T-helper 1 cell (primary cell): ENCODE results near the gene SCYL1.
A peak's percentile ranks its signal among the peaks of the same experiment; 100 is the strongest.
"Not testable (repeated sequence)": the region's sequence is repeated elsewhere in the genome, so short reads cannot be mapped to it uniquely, and the experiment has no call there.

Experiments used
- DNase-seq, 5 donors: peaks; one replicate each; pipeline ENCODE4 v3.0.0-alpha.2; 2012 to 2020

SCYL1 gene

DNA sequence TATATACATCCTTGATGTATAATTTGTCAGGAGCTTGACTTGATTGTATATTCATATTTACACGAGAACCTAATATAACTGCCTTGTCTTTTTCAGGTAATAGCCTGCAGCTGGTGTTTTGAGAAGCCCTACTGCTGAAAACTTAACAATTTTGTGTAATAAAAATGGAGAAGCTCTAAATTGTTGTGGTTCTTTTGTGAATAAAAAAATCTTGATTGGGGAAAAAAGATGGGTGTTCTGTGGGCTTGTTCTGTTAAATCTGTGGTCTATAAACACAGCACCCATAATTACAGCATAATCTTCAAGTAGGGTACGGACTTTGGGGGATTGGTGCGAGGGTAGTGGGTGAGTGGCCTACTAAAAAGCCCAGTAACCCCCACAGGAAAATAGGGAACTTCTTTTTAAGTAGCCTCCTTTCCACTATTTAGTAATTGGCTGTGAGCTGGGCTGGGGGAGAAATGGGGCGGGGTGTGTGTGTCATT lies 18.6 kb upstream of the SCYL1 start:
- DNase-seq = no peak

DNA sequence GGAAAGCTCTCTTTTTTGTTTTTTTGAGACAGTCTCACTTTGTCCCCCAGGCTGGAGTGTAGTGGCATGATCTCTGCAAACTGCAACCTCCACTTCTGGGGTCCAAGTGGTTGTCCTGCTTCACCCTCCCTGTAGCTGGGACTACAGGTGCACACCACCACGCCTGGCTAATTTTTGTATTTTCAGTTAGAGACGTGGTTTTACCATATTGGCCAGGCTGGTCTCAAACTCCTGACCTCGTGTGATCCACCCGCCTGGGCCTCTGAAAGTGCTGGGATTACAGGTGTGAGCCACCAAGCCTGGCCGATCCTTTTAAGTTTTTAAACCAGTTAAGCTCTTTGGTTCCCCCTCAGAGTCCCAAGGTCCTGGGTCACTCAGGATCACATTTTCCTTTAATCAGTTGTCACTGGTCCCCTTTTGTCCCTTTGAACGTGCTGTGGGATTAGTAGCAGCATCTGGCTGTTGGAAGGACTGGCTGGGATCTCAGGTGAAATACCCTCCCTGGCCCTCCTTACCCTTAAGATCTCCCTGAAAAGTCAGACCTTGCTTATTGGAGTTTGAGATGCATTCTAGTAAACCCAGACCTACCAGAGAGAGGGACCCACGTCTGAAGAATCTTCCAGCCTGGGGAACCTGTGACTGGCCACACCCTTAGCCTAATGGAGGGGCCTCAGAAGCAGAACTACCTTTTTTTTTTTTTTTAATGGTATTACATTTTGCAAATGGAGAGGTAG lies 17.9 kb upstream of the SCYL1 start:
- peak in 3 of 5 donors; percentile 24 to 54 (median 46) for DNase-seq

GRCh38 chr11:65512311-65512710 lies 12.6 kb upstream of the SCYL1 start:
- not testable (repeated sequence) for DNase-seq

GRCh38 chr11:65516135-65516968 lies 8.5 kb upstream of the SCYL1 start:
- no peak for DNase-seq

- DNase-seq = not testable (repeated sequence)
These were observed 5.8 kb upstream of the SCYL1 start for GRCh38 chr11:65518941-65519549.

- not testable (repeated sequence) for DNase-seq
These were observed 2.9 kb upstream of the SCYL1 start for GRCh38 chr11:65521777-65522521.

GRCh38 chr11:65522718-65523630 lies 1.9 kb upstream of the SCYL1 start:
- peak in 1 of 5 donors; percentile 30 for DNase-seq

GRCh38 chr11:65523631-65523968 lies 1.3 kb upstream of the SCYL1 start:
- DNase-seq = peak in 1 of 5 donors; percentile 5

GRCh38 chr11:65524014-65524740 lies 706 bp upstream of the SCYL1 start:
- peak in 2 of 5 donors; percentile 2 to 3 for DNase-seq

DNA sequence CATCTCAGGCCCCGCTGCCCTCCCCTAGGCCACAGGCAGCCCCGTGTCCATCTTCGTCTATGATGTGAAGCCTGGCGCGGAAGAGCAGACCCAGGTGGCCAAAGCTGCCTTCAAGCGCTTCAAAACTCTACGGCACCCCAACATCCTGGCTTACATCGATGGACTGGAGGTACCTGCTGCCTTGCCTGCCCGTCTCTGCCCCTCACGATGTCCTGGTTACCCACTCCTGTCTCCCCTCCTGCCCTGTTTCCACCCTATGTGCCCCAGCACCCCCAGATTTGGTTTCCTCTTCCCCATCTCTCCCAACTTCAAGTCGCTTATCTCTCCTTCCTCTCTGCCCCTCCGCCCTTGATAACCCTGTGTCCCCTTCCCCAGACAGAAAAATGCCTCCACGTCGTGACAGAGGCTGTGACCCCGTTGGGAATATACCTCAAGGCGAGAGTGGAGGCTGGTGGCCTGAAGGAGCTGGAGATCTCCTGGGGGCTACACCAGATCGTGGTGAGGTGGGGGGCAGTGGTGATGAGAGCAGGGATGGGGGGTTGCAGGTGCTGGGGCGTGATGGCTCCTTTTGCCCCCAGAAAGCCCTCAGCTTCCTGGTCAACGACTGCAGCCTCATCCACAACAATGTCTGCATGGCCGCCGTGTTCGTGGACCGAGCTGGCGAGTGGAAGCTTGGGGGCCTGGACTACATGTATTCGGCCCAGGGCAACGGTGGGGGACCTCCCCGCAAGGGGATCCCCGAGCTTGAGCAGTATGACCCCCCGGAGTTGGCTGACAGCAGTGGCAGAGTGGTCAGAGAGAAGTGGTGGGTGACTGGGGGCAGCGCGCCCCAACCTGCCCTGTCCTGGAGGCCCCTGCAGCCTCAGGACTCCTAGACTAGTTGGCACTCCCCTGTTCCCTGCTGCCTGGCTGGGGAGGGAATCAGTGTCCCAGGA lies 930 bp downstream of the SCYL1 start:
- peak in 1 of 5 donors; percentile 33 for DNase-seq

DNA sequence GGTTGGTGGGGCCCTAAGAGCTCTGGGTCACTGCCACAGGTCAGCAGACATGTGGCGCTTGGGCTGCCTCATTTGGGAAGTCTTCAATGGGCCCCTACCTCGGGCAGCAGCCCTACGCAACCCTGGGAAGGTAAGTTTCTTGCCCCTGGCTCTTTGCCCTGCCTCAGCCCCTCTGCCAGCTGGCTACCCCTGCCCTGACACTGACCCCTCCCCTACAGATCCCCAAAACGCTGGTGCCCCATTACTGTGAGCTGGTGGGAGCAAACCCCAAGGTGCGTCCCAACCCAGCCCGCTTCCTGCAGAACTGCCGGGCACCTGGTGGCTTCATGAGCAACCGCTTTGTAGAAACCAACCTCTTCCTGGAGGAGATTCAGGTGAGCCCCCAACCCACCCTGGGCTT lies 1.9 kb downstream of the SCYL1 start:
- DNase-seq = no peak

DNA sequence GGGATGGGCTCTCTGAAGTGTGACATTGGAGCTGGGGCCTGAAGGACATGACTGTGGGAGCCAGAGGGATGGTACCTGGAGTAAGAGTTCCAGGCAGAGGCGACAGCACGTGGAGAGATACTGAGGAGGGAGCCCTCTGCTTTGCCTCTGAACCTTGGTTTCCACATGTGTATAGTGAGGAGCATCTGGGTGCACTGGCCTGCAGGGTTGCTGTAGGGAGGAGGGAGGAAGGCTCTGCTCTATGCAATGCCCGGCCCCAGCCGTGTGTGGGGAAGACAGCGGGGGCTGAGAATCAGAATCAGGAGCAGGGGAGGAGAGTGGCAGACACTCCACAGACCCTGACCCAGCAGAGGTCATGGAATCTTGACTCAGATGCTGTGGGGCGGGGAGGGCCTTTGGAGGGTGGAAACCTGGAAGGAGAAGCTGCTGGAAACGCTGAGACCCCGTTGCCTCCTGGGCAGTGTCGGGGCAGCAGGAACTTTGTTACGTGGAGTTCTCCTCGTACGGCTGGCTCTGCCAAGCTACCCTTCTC lies 4.0 kb downstream of the SCYL1 start:
- DNase-seq = no peak

GRCh38 chr11:65529475-65530156 lies 4.7 kb downstream of the SCYL1 start:
- no peak for DNase-seq

- peak in 1 of 5 donors; percentile 44 for DNase-seq
These were observed 5.2 kb downstream of the SCYL1 start for GRCh38 chr11:65530157-65530496.

DNA sequence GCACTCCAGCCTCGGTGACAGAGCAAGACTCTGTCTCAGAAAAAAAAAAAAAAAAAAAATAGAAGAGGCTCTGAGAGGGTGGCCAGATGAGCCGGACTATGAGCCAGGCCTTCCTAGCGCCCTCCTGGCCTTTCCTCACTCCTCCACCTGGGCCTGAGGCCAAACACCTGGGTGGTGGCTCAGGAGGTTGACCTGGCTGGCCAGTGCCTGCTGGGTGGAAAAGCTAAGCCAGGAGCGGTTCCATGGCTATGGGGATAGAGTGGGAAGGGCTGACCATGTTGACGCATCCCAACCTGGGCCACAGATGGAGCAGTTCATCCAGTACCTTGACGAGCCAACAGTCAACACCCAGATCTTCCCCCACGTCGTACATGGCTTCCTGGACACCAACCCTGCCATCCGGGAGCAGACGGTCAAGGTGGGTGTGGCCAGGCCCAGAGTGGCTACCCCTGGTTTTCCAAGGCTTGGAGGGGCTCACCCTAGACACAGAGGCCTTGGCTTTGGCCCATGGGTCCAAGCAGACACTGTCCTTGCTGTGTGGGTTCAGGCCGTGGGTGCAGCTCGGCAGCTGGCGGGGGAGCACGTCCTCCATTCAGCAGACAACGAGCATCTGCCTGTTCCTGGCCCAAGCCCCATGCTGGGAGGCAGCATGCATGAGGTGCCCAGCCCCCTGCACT lies 7.6 kb downstream of the SCYL1 start:
- DNase-seq = no peak

GRCh38 chr11:65535102-65535501 lies 10.2 kb downstream of the SCYL1 start:
- DNase-seq = no peak

GRCh38 chr11:65536412-65537295 lies 11.8 kb downstream of the SCYL1 start:
- DNase-seq = no peak

DNA sequence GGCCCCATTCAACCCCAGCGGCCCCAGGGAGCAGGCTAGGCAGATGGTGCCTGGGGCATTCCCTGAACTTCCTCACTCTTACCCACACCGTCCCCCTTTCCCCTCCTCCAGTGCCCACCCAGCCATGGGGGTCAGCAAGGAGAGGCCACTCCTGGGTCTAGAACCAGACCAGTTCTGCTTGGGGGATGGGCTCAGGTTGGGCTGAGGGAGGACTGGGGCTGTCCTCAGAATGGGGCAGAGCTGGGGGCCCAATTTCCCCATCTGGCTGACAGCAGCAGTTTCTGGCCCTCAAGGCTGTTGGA lies 12.4 kb downstream of the SCYL1 start:
- no peak for DNase-seq
